Spinal cord (tissue), 10 donors: ENCODE measurements around the gene UBD. TPM values are rescaled to one million over a fixed set of nuclear protein-coding genes. Genes with fewer than 3 reads are reported as not detected.

ENCODE experiments used
- DNase-seq, 6 donors: peaks; one replicate each; pipeline versions ENCODE4 v3.0.0 to v3.0.0-alpha.2; 2013 to 2015; ENCODE audit warnings: low spot score in 6 of 6, low read depth in 4 of 6
- H3K27ac ChIP-seq: one replicate; pipeline ENCODE4 v1.5.1; 2013; ENCODE audit warnings: low read depth, low read length, control low read depth
- H3K27me3 ChIP-seq: one replicate; pipeline ENCODE4 v1.6.1; 2013; ENCODE audit warnings: low read length; ENCODE audit not compliant: control insufficient read depth, insufficient read depth
- H3K36me3 ChIP-seq: one replicate; pipeline ENCODE4 v1.6.1; 2013; ENCODE audit warnings: low read length; ENCODE audit not compliant: control insufficient read depth, insufficient read depth
- H3K4me1 ChIP-seq: one replicate; pipeline ENCODE4 v1.6.1; 2013; ENCODE audit warnings: low read length; ENCODE audit not compliant: control insufficient read depth, insufficient read depth
- H3K4me3 ChIP-seq: one replicate; pipeline ENCODE4 v1.5.1; 2013; ENCODE audit warnings: low read depth, low read length, control low read depth
- H3K9me3 ChIP-seq: one replicate; pipeline ENCODE4 v1.6.1; 2013; ENCODE audit warnings: low read length; ENCODE audit not compliant: control insufficient read depth, insufficient read depth
- WGBS: methylation state at CpG from one replicate; pipeline ENCODE4 v1.1.5; 2013; ENCODE audit warnings: missing lambda C conversion rate; ENCODE audit not compliant: insufficient coverage; 5-methylcytosine and 5-hydroxymethylcytosine counted together
- polyA plus RNA-seq, 2 donors: library from polyadenylated mRNA; unstranded; fragments of 120-200 nt; gene quantifications; one replicate each; pipeline ENCODE4 v1.2.1, GENCODE V29; 2013; ENCODE audit not compliant: insufficient read length in 2 of 2
- total RNA-seq, 2 donors: library from RNA; depleted of rRNA in 1 of 2; stranded (reverse); fragments of 120-200 nt in 1 of 2; fragments of >200 nt in 1 of 2; gene quantifications; one replicate each; pipeline versions ENCODE4 v1.2.3 to v1.2.4, GENCODE V29; 2013 to 2014
- donor health status: healthy.

Gene UBD
- total and polyA plus RNA-seq, 4 donors: 0.27 to 0.94 (median 0.50) TPM; not detected in 1

DNA sequence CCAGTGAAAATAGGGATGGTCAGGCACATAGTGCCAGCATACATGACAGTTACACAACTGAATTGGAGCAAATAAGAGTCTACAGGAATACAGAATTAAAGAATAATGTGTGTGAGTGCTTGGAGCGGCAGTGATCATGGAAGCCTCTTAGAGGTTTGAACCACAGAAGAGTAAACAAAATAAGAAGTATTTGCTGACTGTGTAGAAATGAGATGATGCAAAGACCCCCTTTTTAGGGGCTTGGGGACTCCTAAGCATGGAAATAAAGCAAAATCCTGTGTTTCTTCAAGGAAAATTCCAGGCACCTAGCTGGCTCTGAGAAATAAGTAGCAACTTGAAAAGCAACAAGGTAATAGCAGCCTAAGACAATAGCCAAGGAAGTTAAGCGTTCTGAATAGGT, 32.1 kb upstream of the UBD start:
- no peaks in the 10 kb centered on the region for H3K27me3 ChIP-seq
- H3K36me3 ChIP-seq: no peaks in the 10 kb centered on the region
- peaks cover 3% of the 10 kb centered on the region for H3K4me1 ChIP-seq
- DNase-seq: no peak
- no peak overlapping the region for H3K27ac ChIP-seq
- H3K4me3 ChIP-seq: no peak overlapping the region
- WGBS: 73% methylated on average over 2 of the region's 2 CpGs
- no peaks in the 10 kb centered on the region for H3K9me3 ChIP-seq

DNA sequence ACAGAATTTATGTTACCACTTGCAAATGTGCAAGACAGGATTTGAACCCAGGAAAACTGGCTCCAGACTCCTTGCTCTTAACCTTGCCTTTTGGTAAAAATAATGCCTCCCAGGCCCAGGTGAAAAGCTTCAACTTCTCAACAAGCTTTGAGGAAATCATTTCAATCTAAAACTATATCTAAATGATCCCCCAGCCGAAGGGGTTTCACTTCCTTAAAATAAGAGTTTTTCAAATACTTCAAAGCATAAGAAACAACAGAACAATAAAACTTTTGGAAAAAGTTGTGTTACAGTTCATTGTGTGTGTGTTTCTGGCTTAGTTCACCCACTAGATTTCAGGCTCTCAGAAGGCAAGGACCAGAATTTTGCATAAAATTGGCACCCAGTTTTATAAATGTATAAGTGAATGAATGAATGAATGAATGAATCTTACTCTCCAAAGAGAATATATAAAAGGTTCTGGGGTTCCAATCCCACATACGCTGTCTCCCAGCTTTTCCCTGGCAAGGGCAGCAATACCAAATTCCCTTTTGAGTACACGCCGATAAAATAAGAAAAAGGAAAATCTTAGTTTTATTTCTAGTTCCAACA, 30.8 kb upstream of the UBD start:
- no peak for DNase-seq
- no peaks in the 10 kb centered on the region for H3K9me3 ChIP-seq
- WGBS: 100% methylated on average over 2 of the region's 4 CpGs
- H3K27me3 ChIP-seq: no peaks in the 10 kb centered on the region
- H3K4me3 ChIP-seq: no peak overlapping the region
- H3K4me1 ChIP-seq: peaks cover 3% of the 10 kb centered on the region
- H3K27ac ChIP-seq: no peak overlapping the region
- no peaks in the 10 kb centered on the region for H3K36me3 ChIP-seq

DNA sequence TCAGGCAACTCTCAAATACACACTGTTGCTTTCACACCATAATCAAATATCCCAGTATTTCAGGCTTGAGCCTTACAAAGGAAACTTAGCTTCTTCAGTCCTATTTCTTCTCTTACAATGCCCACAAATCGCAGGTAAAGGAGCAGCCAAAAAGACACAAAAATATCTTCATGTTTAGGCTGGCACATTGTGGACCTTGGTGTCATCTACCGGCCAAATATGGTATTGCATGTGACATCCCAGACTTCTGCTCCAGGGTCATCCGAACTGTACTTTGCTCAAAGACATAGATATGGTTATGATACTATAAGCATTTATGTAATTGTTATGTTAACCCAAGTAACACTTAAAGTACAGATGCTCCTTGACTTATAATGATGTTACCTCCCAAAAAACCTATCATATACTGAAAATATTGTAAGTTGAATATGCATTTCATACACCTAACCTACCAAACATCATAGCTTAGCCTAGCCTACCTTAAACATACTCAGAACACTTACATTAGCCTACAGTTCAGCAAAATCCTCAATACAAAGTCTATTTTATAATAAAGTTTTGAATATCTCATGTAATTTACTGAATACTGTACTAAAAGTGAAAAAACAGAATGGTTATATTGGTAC, 30.0 kb upstream of the UBD start:
- no peaks in the 10 kb centered on the region for H3K36me3 ChIP-seq
- WGBS: 40% methylated on average over 1 of the region's 3 CpGs

DNA sequence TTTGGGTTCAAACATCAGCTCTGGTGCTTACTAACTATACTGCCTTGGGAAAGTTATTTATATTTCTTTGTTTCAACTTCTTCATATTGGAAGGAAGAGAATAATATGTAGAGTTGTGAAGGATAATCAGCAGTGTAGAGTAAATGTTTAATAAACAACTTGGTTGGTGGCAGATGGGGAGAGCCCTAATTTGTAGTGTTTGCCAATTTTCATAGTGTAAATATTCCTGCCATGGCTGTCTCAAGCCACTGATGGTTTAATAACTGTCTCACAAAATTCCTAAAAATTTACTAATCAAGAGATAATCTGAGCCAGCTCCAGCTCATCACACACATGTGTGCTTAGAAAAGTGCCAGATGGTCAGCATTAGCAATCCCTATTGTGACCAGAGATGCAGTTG, 25.3 kb upstream of the UBD start, which contains the start of gene OR2H2:
Gene OR2H2, plus strand, starts transcription at position 301 of the 400 bp plus-strand sequence. CDS start 2,824 bp downstream, outside the sequence.
- DNase-seq: no peak
- H3K9me3 ChIP-seq: no peaks in the 10 kb centered on the region
- no peak within 1 kb of the TSS for H3K27ac ChIP-seq
- no peaks in the 10 kb centered on the region for H3K27me3 ChIP-seq
- no peak within 1 kb of the TSS for H3K4me3 ChIP-seq
- H3K4me1 ChIP-seq: no peaks in the 10 kb centered on the region
- no peaks in the 10 kb centered on the region for H3K36me3 ChIP-seq

More for the DNA sequence above, 30.0 kb upstream of the UBD start:
- peak; percentile 61 to 94 (median 63) for DNase-seq
- Histone ChIP-seq H3K9me3 (no peaks in the 10 kb centered on the region), H3K27ac (no peak overlapping the region), H3K27me3 (no peaks in the 10 kb centered on the region), H3K4me1 (peaks cover 3% of the 10 kb centered on the region), H3K4me3 (no peak overlapping the region)

DNA sequence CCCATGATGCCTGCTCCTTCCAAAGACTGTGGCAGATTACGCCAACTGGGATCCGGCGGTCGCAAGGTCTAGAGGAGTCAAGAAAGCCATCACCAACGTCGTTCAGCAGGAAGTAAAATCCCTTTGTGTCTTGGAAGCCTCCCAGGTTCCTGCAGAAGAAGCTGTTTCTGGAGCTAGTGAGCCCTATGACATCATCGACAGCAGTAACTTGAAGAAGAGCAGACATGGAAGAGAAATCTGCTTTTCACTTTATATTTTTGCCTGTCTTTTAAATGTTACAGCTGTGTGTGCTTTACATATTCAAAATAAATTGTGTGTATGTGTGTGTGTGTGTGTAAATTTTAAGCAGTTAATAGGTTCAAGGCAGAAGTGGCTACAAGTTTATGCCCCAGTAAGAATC, 18.0 kb upstream of the UBD start:
- H3K9me3 ChIP-seq: no peaks in the 10 kb centered on the region
- 78% methylated on average over 6 of the region's 7 CpGs for WGBS
- no peak overlapping the region for H3K27ac ChIP-seq
- DNase-seq: no peak
- H3K27me3 ChIP-seq: no peaks in the 10 kb centered on the region
- no peaks in the 10 kb centered on the region for H3K4me1 ChIP-seq
- H3K4me3 ChIP-seq: no peak overlapping the region
- H3K36me3 ChIP-seq: no peaks in the 10 kb centered on the region

DNA sequence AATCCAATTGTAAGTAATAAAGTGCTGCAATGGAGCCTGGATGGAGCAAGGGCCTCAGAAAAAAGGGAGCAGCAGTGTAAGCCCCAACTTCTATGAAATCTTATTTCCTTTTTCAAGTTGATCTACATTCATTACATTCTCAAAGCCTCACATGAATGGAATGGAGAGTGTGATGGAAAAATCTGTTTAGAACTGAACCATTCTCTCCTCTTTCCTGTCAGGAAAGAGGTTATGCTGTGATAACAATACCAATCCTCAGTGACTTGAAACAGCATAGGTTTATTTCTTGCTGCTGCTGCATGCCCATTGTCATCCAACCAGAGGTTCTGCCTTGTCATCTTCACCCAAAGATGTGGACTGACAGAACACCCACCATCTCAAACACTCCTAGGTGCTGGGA, 16.5 kb upstream of the UBD start:
- Histone ChIP-seq H3K36me3 (no peaks in the 10 kb centered on the region), H3K27me3 (peaks cover 2% of the 10 kb centered on the region), H3K4me1 (no peaks in the 10 kb centered on the region), H3K4me3 (no peak overlapping the region), H3K27ac (no peak overlapping the region), H3K9me3 (no peaks in the 10 kb centered on the region)
- DNase-seq: no peak

DNA sequence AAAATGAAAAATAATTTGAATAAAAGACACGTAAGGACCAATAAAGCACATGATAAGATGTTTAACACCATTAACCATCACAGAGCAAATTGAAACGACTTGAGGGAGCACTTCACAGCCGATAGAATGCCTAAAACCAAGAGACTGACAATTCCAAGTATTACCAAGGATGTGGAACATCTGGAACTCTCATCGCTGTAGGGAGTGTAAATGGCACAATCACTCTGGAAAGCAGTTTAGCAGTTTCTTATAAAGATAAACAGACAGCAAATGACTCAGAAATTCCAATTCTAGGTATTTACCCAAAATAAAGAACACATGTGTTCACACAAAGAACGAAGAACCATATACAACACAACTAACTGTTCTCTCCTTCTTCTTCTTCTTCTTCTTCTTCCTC, 8.5 kb upstream of the UBD start:
- peak in 2 of 6 donors; percentile 23 to 83 for DNase-seq
- Histone ChIP-seq H3K4me1 (no peaks in the 10 kb centered on the region), H3K4me3 (no peak overlapping the region), H3K27ac (no peak overlapping the region), H3K27me3 (peaks cover 2% of the 10 kb centered on the region), H3K9me3 (no peaks in the 10 kb centered on the region), H3K36me3 (no peaks in the 10 kb centered on the region)
- 83% methylated on average over 1 of the region's 5 CpGs for WGBS

DNA sequence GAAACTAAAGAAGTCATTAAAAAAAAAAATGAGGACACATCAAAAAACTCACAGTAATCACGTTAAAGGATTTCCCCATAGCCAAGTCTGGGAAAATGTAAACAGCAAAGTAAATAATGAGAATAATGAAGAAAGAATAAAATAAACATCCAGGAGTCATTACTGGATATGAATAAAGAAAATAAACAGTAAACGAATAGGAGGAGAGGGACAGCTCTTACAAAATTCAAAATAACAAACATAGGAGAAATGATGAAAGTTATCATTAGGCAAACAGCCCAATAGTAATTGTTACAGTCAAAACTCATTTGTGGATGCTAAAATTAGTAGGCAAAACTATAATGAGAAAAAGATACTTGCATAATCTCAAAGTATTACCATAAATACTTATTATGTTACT, 8.0 kb upstream of the UBD start:
- WGBS: no CpG with 5 or more reads among the region's 2 CpGs
- Histone ChIP-seq H3K27ac (no peak overlapping the region), H3K36me3 (no peaks in the 10 kb centered on the region)

DNA sequence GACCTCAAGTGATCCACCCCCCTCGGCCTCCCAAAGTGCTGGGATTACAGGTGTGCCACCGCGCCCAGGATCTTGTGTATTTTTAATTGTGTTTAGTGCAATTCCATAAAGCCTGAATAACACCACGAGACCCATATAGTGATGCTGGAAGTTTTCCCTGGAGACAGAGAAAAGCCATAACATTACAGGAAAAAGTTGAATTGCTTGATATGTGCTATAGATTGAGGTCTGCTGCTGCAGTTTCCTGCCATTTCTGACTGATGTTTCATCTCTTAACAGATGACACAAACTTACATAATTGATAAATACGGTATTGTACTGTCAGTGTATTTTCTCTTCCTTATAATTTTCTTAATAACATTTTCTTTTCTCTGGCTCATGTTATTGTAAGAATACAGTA, 7.3 kb upstream of the UBD start:
- H3K27me3 ChIP-seq: no peaks in the 10 kb centered on the region
- H3K36me3 ChIP-seq: no peaks in the 10 kb centered on the region
- WGBS: 100% methylated on average over 4 of the region's 5 CpGs
- no peaks in the 10 kb centered on the region for H3K4me1 ChIP-seq
- H3K9me3 ChIP-seq: no peaks in the 10 kb centered on the region
- H3K27ac ChIP-seq: no peak overlapping the region
- no peak overlapping the region for H3K4me3 ChIP-seq
- DNase-seq: peak in 1 of 6 donors; percentile 28

More for the DNA sequence above, 8.0 kb upstream of the UBD start:
- no peak overlapping the region for H3K4me3 ChIP-seq
- peaks cover 2% of the 10 kb centered on the region for H3K27me3 ChIP-seq
- H3K4me1 ChIP-seq: no peaks in the 10 kb centered on the region
- DNase-seq: peak in 1 of 6 donors; percentile 77
- H3K9me3 ChIP-seq: no peaks in the 10 kb centered on the region

DNA sequence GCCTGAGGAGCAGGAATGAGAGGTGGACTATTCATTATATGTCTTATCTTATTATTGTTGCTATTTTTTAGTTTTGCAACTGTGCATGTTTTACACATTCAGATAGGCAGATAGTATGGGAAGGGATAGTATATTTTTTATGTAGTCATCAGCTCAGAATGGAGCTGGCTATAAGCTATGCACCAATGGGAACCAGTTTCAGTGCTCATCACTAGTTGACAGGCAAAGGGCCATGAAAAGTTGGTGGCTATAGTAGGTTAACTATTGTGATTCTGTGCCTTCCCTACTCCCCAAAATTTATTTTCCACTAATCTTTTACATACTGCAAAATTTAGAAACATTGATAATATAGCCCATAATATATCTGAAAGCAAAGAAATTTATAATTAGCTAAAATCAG, 5.3 kb upstream of the UBD start:
- H3K27me3 ChIP-seq: no peaks in the 10 kb centered on the region

More for the DNA sequence above, 5.3 kb upstream of the UBD start:
- Histone ChIP-seq H3K4me3 (no peak overlapping the region), H3K36me3 (no peaks in the 10 kb centered on the region), H3K27ac (no peak overlapping the region), H3K9me3 (no peaks in the 10 kb centered on the region), H3K4me1 (no peaks in the 10 kb centered on the region)
- no peak for DNase-seq
